HG03103 (cell line): ENCODE data around the gene TBC1D17.

Experiments used
- ATAC-seq: cut with Tn5 transposase; IDR thresholded peaks from one replicate; pipeline ENCODE4 v1.9.1; 2021; ENCODE audit warnings: low read depth; ENCODE audit not compliant: unreplicated experiment

TBC1D17 gene

DNA sequence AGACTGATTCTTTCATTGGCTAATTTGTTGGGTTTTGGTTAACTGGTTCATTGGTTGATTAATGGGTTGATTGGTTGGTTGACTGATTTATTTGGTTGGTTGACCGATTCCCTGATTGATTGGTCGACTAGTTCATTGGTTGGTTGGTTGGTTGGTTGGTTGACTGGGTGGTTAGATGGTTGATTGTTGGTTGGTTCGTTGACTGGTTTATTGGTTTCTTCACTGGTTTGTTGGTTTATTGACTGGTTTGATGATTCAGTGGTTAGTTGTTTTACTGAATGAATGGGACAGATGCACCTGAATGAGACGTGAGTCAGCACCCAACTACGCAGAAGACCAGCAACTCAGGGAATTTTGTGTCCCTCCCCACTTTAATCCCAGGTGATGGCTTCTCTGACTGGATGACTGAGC, 54.5 kb downstream of the TBC1D17 start:
- ATAC-seq, result no peak

DNA sequence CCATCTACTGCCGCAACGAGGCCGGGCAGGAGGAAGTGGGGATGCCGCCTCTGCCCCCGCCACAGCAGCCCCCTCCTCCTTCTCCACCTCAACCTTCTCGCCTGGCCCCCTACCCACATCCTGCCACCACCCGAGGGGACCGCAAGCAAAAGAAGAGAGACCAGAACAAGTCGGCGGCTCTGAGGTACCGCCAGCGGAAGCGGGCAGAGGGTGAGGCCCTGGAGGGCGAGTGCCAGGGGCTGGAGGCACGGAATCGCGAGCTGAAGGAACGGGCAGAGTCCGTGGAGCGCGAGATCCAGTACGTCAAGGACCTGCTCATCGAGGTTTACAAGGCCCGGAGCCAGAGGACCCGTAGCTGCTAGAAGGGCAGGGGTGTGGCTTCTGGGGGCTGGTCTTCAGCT, 55.2 kb downstream of the TBC1D17 start:
- ATAC-seq, result no peak

DNA sequence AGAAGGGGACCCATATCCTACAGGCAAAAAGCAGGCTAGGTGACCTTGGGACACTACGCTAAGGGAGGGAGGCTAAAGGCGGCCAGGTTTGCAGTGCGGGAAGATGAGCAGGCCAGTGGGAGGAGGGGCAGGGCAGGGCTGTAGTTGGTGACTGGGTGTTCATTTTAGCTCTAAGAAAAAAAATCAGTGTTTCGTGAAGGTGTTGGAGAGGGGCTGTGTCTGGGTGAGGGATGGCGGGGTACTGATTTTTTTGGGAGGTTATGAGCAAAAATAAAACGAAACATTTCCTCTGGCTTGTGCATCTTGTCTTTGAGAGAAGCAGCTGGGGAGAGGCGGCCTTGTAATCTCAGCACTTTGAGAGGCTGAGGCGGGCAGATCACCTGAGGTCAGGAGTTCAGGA, 56.1 kb downstream of the TBC1D17 start:
- ATAC-seq, result no peak

DNA sequence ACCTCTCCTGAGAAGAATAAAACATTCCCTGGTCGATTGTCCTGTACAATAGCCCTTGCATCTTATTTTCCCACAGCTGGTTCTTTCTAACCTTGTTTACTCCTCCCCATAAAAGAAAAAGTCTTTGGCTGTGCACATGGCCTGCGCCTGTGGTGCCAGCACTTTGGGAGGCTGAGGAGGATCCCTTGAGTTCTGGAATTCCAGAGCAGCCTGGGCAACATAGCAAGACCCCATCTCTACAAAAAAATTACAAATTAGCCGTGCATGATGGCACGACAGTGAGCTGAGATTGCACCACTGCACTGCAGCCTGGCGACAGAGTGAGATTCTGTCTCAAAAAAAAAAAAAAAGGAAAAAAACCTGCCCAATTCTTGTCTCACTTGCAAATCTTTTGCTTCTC, 59.0 kb downstream of the TBC1D17 start:
- no peak for ATAC-seq

DNA sequence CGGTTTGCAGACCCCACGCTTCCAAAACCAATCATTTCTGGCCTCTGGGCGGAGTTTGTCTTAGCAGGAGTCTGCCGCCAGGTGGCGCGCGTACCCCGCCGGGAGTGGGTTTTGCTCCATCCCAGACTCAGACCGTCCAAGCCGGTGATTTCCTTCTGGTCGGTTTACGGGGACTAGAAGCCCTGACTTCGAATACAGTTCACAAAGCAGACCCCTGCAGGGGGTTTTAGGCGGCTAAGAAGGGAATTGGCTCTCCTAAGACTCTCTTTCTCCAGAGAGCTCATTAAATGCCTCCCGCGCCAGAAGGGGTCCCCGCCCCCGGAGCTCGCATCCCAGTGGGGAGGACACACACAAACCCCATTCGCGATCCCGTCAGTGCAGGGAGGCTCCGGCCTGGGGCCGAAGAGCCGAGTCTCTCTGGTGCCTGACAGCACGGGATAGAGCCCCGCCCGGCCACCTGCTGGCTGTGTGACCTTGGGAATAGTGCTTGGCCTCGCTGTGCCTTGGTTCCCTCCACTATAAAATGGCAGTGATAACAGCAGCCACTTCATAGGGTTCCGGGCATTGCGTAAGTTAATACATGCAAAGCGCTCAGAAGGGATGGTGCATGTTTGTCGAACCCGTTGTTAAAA, 60.4 kb downstream of the TBC1D17 start:
- no peak for ATAC-seq
